Measurements from ENCODE around the gene GOSR2. TPM values are rescaled to one million over a fixed set of nuclear protein-coding genes. Genes with fewer than 3 reads are reported as not detected.

GOSR2 gene
- total and polyA plus RNA-seq, 2 of the 8 experiments (the other 6 are each of a cell fraction or from before 2014, with no cell fraction given), result 28.2 to 36.2 TPM

GRCh38 chr17:46951706-46952105 lies 28.7 kb downstream of the GOSR2 start:
- no peak for FAIRE-seq
- H3K56ac ChIP-seq (replicated peaks; ENCODE audit: insufficient read length, low read depth, low read length), result no peak overlapping the region
- no peak overlapping the region for H2BK5ac ChIP-seq (ENCODE audit: low read depth, low read length)
- no peaks in the 10 kb centered on the region for H3K9me3 ChIP-seq (ENCODE audit: insufficient read depth in 2 of 2, low read depth in 1 of 2, low read length in 1 of 2)
- no peaks in the 10 kb centered on the region for H3K79me1 ChIP-seq (ENCODE audit: low read depth, low read length)
- no peak overlapping the region for H4K5ac ChIP-seq (ENCODE audit: insufficient read length, low read depth, low read length)
- peaks cover 0 to 3% (median 1%) of the 10 kb centered on the region in 4 experiments; a peak in 1 of 8 replicates for H3K36me3 ChIP-seq (ENCODE audit: control insufficient read depth in 2 of 4, insufficient read depth in 4 of 4, low read length in 3 of 4)
- TF ChIP-seq POLR2A (IDR thresholded peaks at IDR 0.05; ENCODE audit: control extremely low read depth in 1 of 2, low read depth in 2 of 2, low read length in 2 of 2) (no peak), SUZ12 (IDR thresholded peaks at IDR 0.05; ENCODE audit: low read length) (no peak), SAP30 (IDR thresholded peaks at IDR 0.05; ENCODE audit: insufficient read depth, insufficient replicate concordance, low read length) (no peak), SIN3A (conservative IDR thresholded peaks at IDR 0.05 in 1 of 2, IDR thresholded peaks at IDR 0.05 in 1 of 2; ENCODE audit: low read depth in 1 of 2, low read length in 2 of 2) (no peak), HDAC6 (IDR thresholded peaks at IDR 0.05; ENCODE audit: low read depth, low read length) (no peak), EGR1 (IDR thresholded peaks at IDR 0.05; ENCODE audit: borderline replicate concordance, low read depth, low read length) (no peak), TAF1 (IDR thresholded peaks at IDR 0.05; ENCODE audit: low read depth, low read length) (no peak)
- no peak overlapping the region for H2BK12ac ChIP-seq (ENCODE audit: low read depth, low read length)
- H3K4me1 ChIP-seq (replicated peaks in 1 of 4; ENCODE audit: control insufficient read depth in 3 of 4, insufficient read depth in 4 of 4, low read length in 3 of 4), result no peaks in the 10 kb centered on the region
- no peak overlapping the region for H2BK15ac ChIP-seq (ENCODE audit: low read length)
- no peak overlapping the region for H2BK20ac ChIP-seq (ENCODE audit: low read length)
- no peak overlapping the region for H2AK5ac ChIP-seq (ENCODE audit: low read depth, low read length)
- CTCF ChIA-PET (ENCODE audit: partially characterized antibody), result interaction anchor here (0.6 to 2.0 kb wide), 9 partner anchors 9 to 134 kb away, joined by 3 to 8 read pairs (median 3); partner anchors contain the start of gene RPRML
- H3K14ac ChIP-seq (ENCODE audit: insufficient read length), result no peak overlapping the region
- DNase-seq (ENCODE audit: low read depth in 1 of 2, low spot score in 2 of 2), result no peak
- WGBS, 2 experiments (ENCODE audit: extremely low coverage in 1 of 2, insufficient coverage in 1 of 2, insufficient read length in 1 of 2, insufficient replicate concordance in 2 of 2, low coverage in 1 of 2, low lambda C conversion rate in 2 of 2, missing lambda C conversion rate in 1 of 2), result 80% methylated on average over 5 of the region's 5 CpGs; no CpG with 5 or more reads in 1 of the 2 experiments
- H2BK120ac ChIP-seq (replicated peaks; ENCODE audit: low read depth, low read length), result no peak overlapping the region
- no peaks in the 10 kb centered on the region for H3K23me2 ChIP-seq (ENCODE audit: low read depth, low read length)
- no peak overlapping the region for H4K91ac ChIP-seq (replicated peaks; ENCODE audit: insufficient read length, low read length)
- H3K27me3 ChIP-seq (replicated peaks in 1 of 4; ENCODE audit: control insufficient read depth in 3 of 4, extremely low read depth in 1 of 4, insufficient read depth in 3 of 4, low read length in 3 of 4), result no peaks in the 10 kb centered on the region
- H4K20me1 ChIP-seq (replicated peaks in 1 of 2; ENCODE audit: control insufficient read depth in 1 of 2, insufficient read depth in 2 of 2, low read length in 2 of 2), result peaks cover 0 to 12% of the 10 kb centered on the region in 2 experiments
- no peak overlapping the region for H3K23ac ChIP-seq (ENCODE audit: insufficient read length)
- H3K9ac ChIP-seq (replicated peaks in 1 of 4; ENCODE audit: extremely low read depth in 1 of 4, low read depth in 3 of 4, low read length in 3 of 4), result no peak overlapping the region
- POLR2A ChIA-PET (ENCODE audit: partially characterized antibody), result interaction anchor here (0.6 to 2.4 kb wide), 5 partner anchors 8 to 55 kb away, joined by 3 to 6 read pairs (median 5); no protein-coding TSS in a partner anchor
- H3K4me3 ChIP-seq (ENCODE audit: extremely low read depth in 1 of 4, insufficient read depth in 2 of 4, low read depth in 3 of 4, low read length in 4 of 4), result no peak overlapping the region
- no peak overlapping the region for H3K27ac ChIP-seq (ENCODE audit: low read depth, low read length)
- H3K4ac ChIP-seq (replicated peaks; ENCODE audit: insufficient read length, low read depth, low read length), result no peak overlapping the region
- H2AFZ ChIP-seq (ENCODE audit: low read length), result no peak overlapping the region
- no peaks in the 10 kb centered on the region for H3K79me2 ChIP-seq (ENCODE audit: control insufficient read depth in 1 of 2, insufficient read depth in 2 of 2, low read length in 2 of 2)
- H4K8ac ChIP-seq (ENCODE audit: extremely low read depth, insufficient read depth, low read length), result no peak overlapping the region
- no peak overlapping the region for H3K4me2 ChIP-seq (ENCODE audit: insufficient read depth in 1 of 2, low read depth in 2 of 2, low read length in 2 of 2)
- no peak overlapping the region for H3K18ac ChIP-seq (ENCODE audit: extremely low read depth, low read length)
